ENCODE data around the gene ADPRH. TPM values are rescaled to one million over a fixed set of nuclear protein-coding genes. Genes with fewer than 3 reads are reported as not detected.
"Not testable (repeated sequence)": the region's sequence is repeated elsewhere in the genome, so short reads cannot be mapped to it uniquely, and the experiment has no call there.

The ADPRH gene
- total RNA-seq, 1 donor from 2014 or later = 6.3 TPM

- no peak for DNase-seq (ENCODE audit: low read depth, low spot score)
Observed at GRCh38 chr3:119559441-119559963, 19.8 kb upstream of the ADPRH start, which contains the start of gene CD80. TSS of gene CD80 (minus strand) at chr3:119559614. CDS start at chr3:119557728, 1,886 bp downstream.

- DNase-seq (ENCODE audit: low read depth, low spot score) = no peak
Observed at GRCh38 chr3:119560160-119560559, 19.1 kb upstream of the ADPRH start.

- no peak for DNase-seq (ENCODE audit: low read depth, low spot score)
Observed at GRCh38 chr3:119562307-119562961, 16.9 kb upstream of the ADPRH start.

- DNase-seq (ENCODE audit: low read depth, low spot score) = not testable (repeated sequence)
Observed at GRCh38 chr3:119563334-119563733, 16.0 kb upstream of the ADPRH start.

GRCh38 chr3:119569156-119569555 lies 10.1 kb upstream of the ADPRH start:
- DNase-seq (ENCODE audit: low read depth, low spot score) = no peak

GRCh38 chr3:119570229-119570628 lies 9.1 kb upstream of the ADPRH start:
- DNase-seq (ENCODE audit: low read depth, low spot score) = no peak

- no peak for DNase-seq (ENCODE audit: low read depth, low spot score)
Observed at GRCh38 chr3:119571230-119571629, 8.1 kb upstream of the ADPRH start.

GRCh38 chr3:119571688-119572087 lies 7.6 kb upstream of the ADPRH start:
- no peak for DNase-seq (ENCODE audit: low read depth, low spot score)

- DNase-seq (ENCODE audit: low read depth, low spot score) = no peak
Observed at GRCh38 chr3:119575507-119575906, 3.8 kb upstream of the ADPRH start.

GRCh38 chr3:119580067-119580760 lies 922 bp downstream of the ADPRH start:
- no peak for DNase-seq (ENCODE audit: low read depth, low spot score)

- DNase-seq (ENCODE audit: low read depth, low spot score) = no peak
Observed at GRCh38 chr3:119582178-119582577, 2.9 kb downstream of the ADPRH start.

- DNase-seq (ENCODE audit: low read depth, low spot score) = no peak
Observed at GRCh38 chr3:119585208-119585607, 5.9 kb downstream of the ADPRH start.

GRCh38 chr3:119585856-119586570 lies 6.7 kb downstream of the ADPRH start:
- DNase-seq (ENCODE audit: low read depth, low spot score) = no peak

- DNase-seq (ENCODE audit: low read depth, low spot score) = no peak
Observed at GRCh38 chr3:119586733-119587172, 7.5 kb downstream of the ADPRH start.

GRCh38 chr3:119588112-119588511 lies 8.8 kb downstream of the ADPRH start:
- no peak for DNase-seq (ENCODE audit: low read depth, low spot score)

- no peak for DNase-seq (ENCODE audit: low read depth, low spot score)
Observed at GRCh38 chr3:119589102-119589773, 9.9 kb downstream of the ADPRH start.

GRCh38 chr3:119590706-119591105 lies 11.4 kb downstream of the ADPRH start:
- no peak for DNase-seq (ENCODE audit: low read depth, low spot score)

GRCh38 chr3:119592861-119593260 lies 13.6 kb downstream of the ADPRH start:
- DNase-seq (ENCODE audit: low read depth, low spot score) = no peak

GRCh38 chr3:119594066-119594465 lies 14.8 kb downstream of the ADPRH start:
- DNase-seq (ENCODE audit: low read depth, low spot score) = no peak

GRCh38 chr3:119594929-119595328 lies 15.6 kb downstream of the ADPRH start:
- not testable (repeated sequence) for DNase-seq (ENCODE audit: low read depth, low spot score)

- no peak for DNase-seq (ENCODE audit: low read depth, low spot score)
Observed at GRCh38 chr3:119595639-119596334, 16.5 kb downstream of the ADPRH start.

Measured in pulmonary artery endothelial cell (primary cell).